ENCODE measurements around the gene PRR15. TPM values are rescaled to one million over a fixed set of nuclear protein-coding genes. Genes with fewer than 3 reads are reported as not detected.
"Not testable (repeated sequence)": the region's sequence is repeated elsewhere in the genome, so short reads cannot be mapped to it uniquely, and the experiment has no call there.

PRR15 gene
- total RNA-seq = not detected

GRCh38 chr7:29563590-29564495, at the start of gene PRR15:
Gene PRR15, plus strand, starts transcription at chr7:29563835. Its CDS starts 2,495 bp downstream, at chr7:29566330.
- DNase-seq (peak in 1 of 2 donors; percentile 24), ATAC-seq (replicated peaks in 1 of 2) (peak; percentile 62 to 65)
- peak within 1 kb of the TSS; percentile 72 for H3K27ac Mint-ChIP-seq
- peaks cover 21% of the 10 kb centered on the region for H3K4me1 Mint-ChIP-seq (ENCODE audit: low read depth)
- H3K27me3 Mint-ChIP-seq (ENCODE audit: low read depth) = peaks cover 87% of the 10 kb centered on the region
- H3K9me3 Mint-ChIP-seq = no peaks in the 10 kb centered on the region
- H3K4me3 Mint-ChIP-seq = peak within 1 kb of the TSS; percentile 80 to 83
- H3K36me3 Mint-ChIP-seq (ENCODE audit: insufficient read depth in 2 of 2) = no peaks in the 10 kb centered on the region

GRCh38 chr7:29516491-29516890, 47.1 kb upstream of the PRR15 start:
- H3K9me3 Mint-ChIP-seq = peaks cover 0 to 1% of the 10 kb centered on the region in 2 donors
- peaks cover 0 to 3% of the 10 kb centered on the region in 2 donors for H3K36me3 Mint-ChIP-seq (ENCODE audit: insufficient read depth in 2 of 2)
- no peak overlapping the region for H3K27ac Mint-ChIP-seq
- no peaks in the 10 kb centered on the region for H3K27me3 Mint-ChIP-seq (ENCODE audit: low read depth)
- ATAC-seq (replicated peaks in 1 of 2) = no peak
- no peak overlapping the region for H3K4me3 Mint-ChIP-seq
- H3K4me1 Mint-ChIP-seq (ENCODE audit: low read depth) = no peaks in the 10 kb centered on the region
- no peak for DNase-seq

GRCh38 chr7:29518616-29519015, 45.0 kb upstream of the PRR15 start:
- no peaks in the 10 kb centered on the region for H3K4me1 Mint-ChIP-seq (ENCODE audit: low read depth)
- no peak overlapping the region for H3K27ac Mint-ChIP-seq
- no peak overlapping the region for H3K4me3 Mint-ChIP-seq
- H3K9me3 Mint-ChIP-seq = peaks cover 0 to 4% of the 10 kb centered on the region in 2 donors
- H3K36me3 Mint-ChIP-seq (ENCODE audit: insufficient read depth in 2 of 2) = peaks cover 0 to 3% of the 10 kb centered on the region in 2 donors
- DNase-seq (no peak), ATAC-seq (replicated peaks in 1 of 2) (no peak)
- H3K27me3 Mint-ChIP-seq (ENCODE audit: low read depth) = no peaks in the 10 kb centered on the region

GRCh38 chr7:29523728-29524127, 39.9 kb upstream of the PRR15 start:
- ATAC-seq (replicated peaks in 1 of 2) = no peak
- Mint-ChIP-seq H3K27me3 (ENCODE audit: low read depth) (peaks cover 12% of the 10 kb centered on the region), H3K27ac (no peak overlapping the region)

GRCh38 chr7:29527505-29528108, 36.0 kb upstream of the PRR15 start:
- Mint-ChIP-seq H3K4me1 (ENCODE audit: low read depth) (no peaks in the 10 kb centered on the region), H3K36me3 (ENCODE audit: insufficient read depth in 2 of 2) (peaks cover 0 to 3% of the 10 kb centered on the region in 2 donors), H3K27me3 (ENCODE audit: low read depth) (peaks cover 18% of the 10 kb centered on the region), H3K4me3 (no peak overlapping the region), H3K27ac (no peak overlapping the region), H3K9me3 (peaks cover 10 to 13% of the 10 kb centered on the region in 2 donors)
- ATAC-seq (replicated peaks in 1 of 2) = no peak
- DNase-seq = no peak

More at GRCh38 chr7:29523728-29524127, 39.9 kb upstream of the PRR15 start:
- no peak overlapping the region for H3K4me3 Mint-ChIP-seq
- H3K4me1 Mint-ChIP-seq (ENCODE audit: low read depth) = no peaks in the 10 kb centered on the region
- DNase-seq = no peak
- H3K36me3 Mint-ChIP-seq (ENCODE audit: insufficient read depth in 2 of 2) = peaks cover 0 to 3% of the 10 kb centered on the region in 2 donors
- peaks cover 1 to 5% of the 10 kb centered on the region in 2 donors for H3K9me3 Mint-ChIP-seq

- H3K27ac Mint-ChIP-seq; ATAC-seq (replicated peaks in 1 of 2); DNase-seq; H3K4me1 Mint-ChIP-seq (ENCODE audit: low read depth); H3K36me3 Mint-ChIP-seq (ENCODE audit: insufficient read depth in 2 of 2); H3K4me3 Mint-ChIP-seq: not testable (repeated sequence)
- Mint-ChIP-seq H3K9me3 (peaks cover 10 to 13% of the 10 kb centered on the region in 2 donors), H3K27me3 (ENCODE audit: low read depth) (peaks cover 18% of the 10 kb centered on the region)
These were observed 35.1 kb upstream of the PRR15 start for GRCh38 chr7:29528526-29528925.

GRCh38 chr7:29538389-29538788, 25.2 kb upstream of the PRR15 start:
- H3K36me3 Mint-ChIP-seq (ENCODE audit: insufficient read depth in 2 of 2) = no peaks in the 10 kb centered on the region
- no peak overlapping the region for H3K27ac Mint-ChIP-seq
- no peak for DNase-seq
- H3K9me3 Mint-ChIP-seq = peaks cover 0 to 4% of the 10 kb centered on the region in 2 donors
- no peak overlapping the region for H3K4me3 Mint-ChIP-seq
- peaks cover 1% of the 10 kb centered on the region for H3K27me3 Mint-ChIP-seq (ENCODE audit: low read depth)
- no peak for ATAC-seq (replicated peaks in 1 of 2)
- no peaks in the 10 kb centered on the region for H3K4me1 Mint-ChIP-seq (ENCODE audit: low read depth)

- Mint-ChIP-seq H3K27ac (no peak overlapping the region), H3K36me3 (ENCODE audit: insufficient read depth in 2 of 2) (peaks cover 0 to 2% of the 10 kb centered on the region in 2 donors), H3K4me3 (no peak overlapping the region), H3K9me3 (peaks cover 0 to 4% of the 10 kb centered on the region in 2 donors), H3K27me3 (ENCODE audit: low read depth) (peaks cover 8% of the 10 kb centered on the region), H3K4me1 (ENCODE audit: low read depth) (no peaks in the 10 kb centered on the region)
- ATAC-seq (replicated peaks in 1 of 2) = no peak
- no peak for DNase-seq
These were observed 24.2 kb upstream of the PRR15 start for GRCh38 chr7:29539471-29539870.

- no peak overlapping the region for H3K27ac Mint-ChIP-seq
These were observed 16.2 kb upstream of the PRR15 start for GRCh38 chr7:29547421-29547820.

GRCh38 chr7:29548823-29549222, 14.8 kb upstream of the PRR15 start:
- peaks cover 19% of the 10 kb centered on the region for H3K27me3 Mint-ChIP-seq (ENCODE audit: low read depth)
- no peak for DNase-seq
- ATAC-seq (replicated peaks in 1 of 2) = no peak
- H3K27ac Mint-ChIP-seq = no peak overlapping the region
- no peaks in the 10 kb centered on the region for H3K36me3 Mint-ChIP-seq (ENCODE audit: insufficient read depth in 2 of 2)
- no peaks in the 10 kb centered on the region for H3K4me1 Mint-ChIP-seq (ENCODE audit: low read depth)
- H3K9me3 Mint-ChIP-seq = peaks cover 0 to 2% of the 10 kb centered on the region in 2 donors
- no peak overlapping the region for H3K4me3 Mint-ChIP-seq

More at GRCh38 chr7:29547421-29547820, 16.2 kb upstream of the PRR15 start:
- H3K4me1 Mint-ChIP-seq (ENCODE audit: low read depth) = no peaks in the 10 kb centered on the region
- H3K36me3 Mint-ChIP-seq (ENCODE audit: insufficient read depth in 2 of 2) = peaks cover 0 to 2% of the 10 kb centered on the region in 2 donors
- DNase-seq (no peak), ATAC-seq (replicated peaks in 1 of 2) (no peak)
- peaks cover 24% of the 10 kb centered on the region for H3K27me3 Mint-ChIP-seq (ENCODE audit: low read depth)
- H3K4me3 Mint-ChIP-seq = no peak overlapping the region
- peaks cover 2 to 4% of the 10 kb centered on the region in 2 donors for H3K9me3 Mint-ChIP-seq

- H3K4me3 Mint-ChIP-seq = no peak overlapping the region
- H3K4me1 Mint-ChIP-seq (ENCODE audit: low read depth) = no peaks in the 10 kb centered on the region
- H3K9me3 Mint-ChIP-seq = no peaks in the 10 kb centered on the region
- H3K36me3 Mint-ChIP-seq (ENCODE audit: insufficient read depth in 2 of 2) = no peaks in the 10 kb centered on the region
- DNase-seq = no peak
- ATAC-seq (replicated peaks in 1 of 2) = no peak
- peaks cover 12% of the 10 kb centered on the region for H3K27me3 Mint-ChIP-seq (ENCODE audit: low read depth)
- H3K27ac Mint-ChIP-seq = no peak overlapping the region
These were observed 11.2 kb upstream of the PRR15 start for GRCh38 chr7:29552392-29552791.

GRCh38 chr7:29555061-29555460, 8.6 kb upstream of the PRR15 start:
- peaks cover 30% of the 10 kb centered on the region for H3K27me3 Mint-ChIP-seq (ENCODE audit: low read depth)
- H3K4me3 Mint-ChIP-seq = no peak overlapping the region
- no peaks in the 10 kb centered on the region for H3K4me1 Mint-ChIP-seq (ENCODE audit: low read depth)
- no peak for ATAC-seq (replicated peaks in 1 of 2)
- no peak overlapping the region for H3K27ac Mint-ChIP-seq
- no peak for DNase-seq
- H3K9me3 Mint-ChIP-seq = no peaks in the 10 kb centered on the region
- H3K36me3 Mint-ChIP-seq (ENCODE audit: insufficient read depth in 2 of 2) = no peaks in the 10 kb centered on the region

- Mint-ChIP-seq H3K4me3 (no peak overlapping the region), H3K4me1 (ENCODE audit: low read depth) (no peaks in the 10 kb centered on the region), H3K27me3 (ENCODE audit: low read depth) (peaks cover 36% of the 10 kb centered on the region), H3K27ac (no peak overlapping the region), H3K9me3 (no peaks in the 10 kb centered on the region), H3K36me3 (ENCODE audit: insufficient read depth in 2 of 2) (no peaks in the 10 kb centered on the region)
- ATAC-seq (replicated peaks in 1 of 2) (no peak), DNase-seq (no peak)
These were observed 7.0 kb upstream of the PRR15 start for GRCh38 chr7:29556405-29557195.

Data from activated T-cell treated with anti-CD3 and anti-CD28 coated beads, Interleukin-2, amount 50 U/mL, for 72 hours (primary cell).